GM12878 (cell line): Measurements from ENCODE around the gene PDCD1LG2. TPM values are rescaled to one million over a fixed set of nuclear protein-coding genes. Genes with fewer than 3 reads are reported as not detected.
A peak's percentile ranks its signal among the peaks of the same experiment; 100 is the strongest.

Experiments
- ATAC-seq: fragments of 200-7000 bp; cut with Tn5 transposase; 3 replicates; pipeline ENCODE4 v1.9.1; 2020; ENCODE audit warnings: mild to moderate bottlenecking, moderate library complexity
- BruUV-seq: library from RNA; stranded (reverse); fragments of 400-500 nt; replicated peaks from 2 replicates; lab custom pipeline; 2021; lab: Mats Ljungman, UMichigan
- CTCF ChIA-PET: fragments of 300-600 bp; sonication (Branson Sonifier 250); formaldehyde crosslinking; extraction: SDS; loops from one replicate; lab custom pipeline; 2021; ENCODE audit warnings: inconsistent platforms; lab: Yijun Ruan, JAX
- POLR2A ChIA-PET: fragments of 350-600 bp; formaldehyde crosslinking; extraction: SDS; loops from one replicate; lab custom pipeline; 2021; ENCODE audit warnings: inconsistent platforms; lab: Charles Lee
- RAD21 ChIA-PET: fragments of 300-600 bp; sonication (Branson Sonifier 250); formaldehyde crosslinking; loops from one replicate; lab custom pipeline; 2023; ENCODE audit warnings: antibody characterized with exemption; ENCODE audit not compliant: unreplicated experiment; lab: Charles Lee
- SMC1A ChIA-PET: fragments of 300-600 bp; sonication (Branson Sonifier 250); formaldehyde crosslinking; loops from one replicate; lab custom pipeline; 2023; ENCODE audit not compliant: unreplicated experiment, uncharacterized antibody; lab: Charles Lee
- DNase-seq: peaks from one replicate; pipeline ENCODE4 v3.0.0-alpha.2; 2011; ENCODE audit warnings: low read depth, low spot score
- FAIRE-seq: peaks from 3 replicates; lab custom pipeline; 2011; peaks lifted over from hg19 to GRCh38; lab: Jason Lieb, UNC
- H2AFZ ChIP-seq: 2 replicates; pipeline ENCODE4 v1.6.0; 2011; ENCODE audit warnings: low read depth, low read length, control low read depth; ENCODE audit not compliant: control insufficient read depth
- H3K27ac ChIP-seq: 2 replicates; pipeline ENCODE4 v1.5.1; 2011; ENCODE audit warnings: control low read depth; ENCODE audit not compliant: control insufficient read depth, insufficient read depth
- H3K27me3 ChIP-seq, 2 experiments: replicated peaks in 1 of 2; 2 replicates each; pipeline versions ENCODE4 v1.6.0 to v1.6.1; 2011; ENCODE audit warnings: low read length in 1 of 2; ENCODE audit not compliant: control insufficient read depth in 2 of 2, insufficient read depth in 2 of 2
- H3K36me3 ChIP-seq, 2 experiments: 2 replicates each; pipeline ENCODE4 v1.5.1; 2011; ENCODE audit warnings: low read length in 1 of 2; ENCODE audit not compliant: control insufficient read depth in 2 of 2, insufficient read depth in 2 of 2
- H3K4me1 ChIP-seq: 2 replicates; pipeline ENCODE4 v1.6.1; 2011; ENCODE audit warnings: mild to moderate bottlenecking, low read length, moderate library complexity, mixed read lengths; ENCODE audit not compliant: control insufficient read depth, insufficient read depth
- H3K4me2 ChIP-seq: 2 replicates; pipeline ENCODE4 v1.6.0; 2011; ENCODE audit warnings: control low read depth; ENCODE audit not compliant: control insufficient read depth, insufficient read depth
- H3K4me3 ChIP-seq: fragments of 200-600 bp; sonication (generic); 2 replicates; pipeline ENCODE4 v1.5.1; 2016
- H3K79me2 ChIP-seq: 2 replicates; pipeline ENCODE4 v1.6.0; 2011; ENCODE audit warnings: low read length; ENCODE audit not compliant: control insufficient read depth, insufficient read depth
- H3K9ac ChIP-seq: 2 replicates; pipeline ENCODE4 v1.8.0; 2011; ENCODE audit warnings: low read length, control low read depth, mixed read lengths; ENCODE audit not compliant: control insufficient read depth, insufficient read depth
- H3K9me3 ChIP-seq: replicated peaks from 3 replicates; pipeline ENCODE4 v1.5.1; 2011; ENCODE audit warnings: mild to moderate bottlenecking, low read length; ENCODE audit not compliant: control insufficient read depth, insufficient read depth
- H4K20me1 ChIP-seq: 2 replicates; pipeline ENCODE4 v1.6.0; 2011; ENCODE audit not compliant: control insufficient read depth, insufficient read depth
- CBX3 ChIP-seq: fragments of 200-600 bp; sonication (generic); IDR thresholded peaks from 2 replicates; pipeline ENCODE4 v1.6.1; 2016; ENCODE audit warnings: low read depth, borderline replicate concordance
- EP300 ChIP-seq, 2 experiments: fragments of 150-350 bp in 1 of 2; IDR thresholded peaks; 2 replicates each; pipeline ENCODE4 v1.6.1; 2011 to 2012; ENCODE audit warnings: low read depth in 2 of 2, low read length in 2 of 2, borderline replicate concordance in 1 of 2, improper control_type of control experiment in 1 of 2, inconsistent platforms in 1 of 2; ENCODE audit not compliant: control insufficient read depth in 1 of 2
- MEF2A ChIP-seq: IDR thresholded peaks from 2 replicates; pipeline ENCODE4 v1.6.1; 2011; ENCODE audit warnings: low read depth, mild to moderate bottlenecking, low read length, moderate library complexity; ENCODE audit not compliant: insufficient read depth
- PKNOX1 ChIP-seq: fragments of 450-650 bp; IDR thresholded peaks from 2 replicates; pipeline ENCODE4 v1.6.1; 2016; ENCODE audit warnings: mild to moderate bottlenecking
- RUNX3 ChIP-seq: IDR thresholded peaks from 2 replicates; pipeline ENCODE4 v1.6.1; 2012; ENCODE audit warnings: low read length, inconsistent platforms
- SKIL ChIP-seq: fragments of 450-650 bp; IDR thresholded peaks from 2 replicates; pipeline ENCODE4 v1.6.1; 2017; ENCODE audit warnings: mild to moderate bottlenecking, low read depth, inconsistent platforms; ENCODE audit not compliant: poor library complexity, severe bottlenecking
- STAT3 ChIP-seq: IDR thresholded peaks from 2 replicates; pipeline ENCODE4 v1.6.1; 2011; ENCODE audit warnings: low read depth, low read length, improper control_type of control experiment
- ZZZ3 ChIP-seq: IDR thresholded peaks from 2 replicates; pipeline ENCODE4 v1.6.1; 2011; ENCODE audit warnings: low read depth; ENCODE audit not compliant: control insufficient read depth, insufficient read length
- WGBS: methylation state at CpG from one replicate; pipeline ENCODE4 v1.1.6; 2016; ENCODE audit warnings: low lambda C conversion rate; ENCODE audit not compliant: insufficient replicate concordance, insufficient coverage; ENCODE audit errors: missing lambda C conversion rate; 5-methylcytosine and 5-hydroxymethylcytosine counted together
- in situ Hi-C: fragments of 300-500 bp; cut with MboI; formaldehyde crosslinking; loops from 9 replicates; pipeline ENCODE4 v1.14.3; 2018; ENCODE audit warnings: mixed read lengths
- intact Hi-C: fragments of 100-400 bp; cut with micrococcal nuclease; formaldehyde crosslinking; loops from one replicate; pipeline ENCODE4 v1.14.2; 2022; ENCODE audit not compliant: unreplicated experiment
- polyA plus RNA-seq, 11 experiments: library from polyadenylated mRNA; depleted of rRNA in 4 of 11; unstranded in 6 of 11; stranded (reverse) in 5 of 11; fragments of >200 nt; fragmentation: Nextera tagmentation in 4 of 11; fragmentation: Illumina TruSeq in 1 of 11; extraction: Ambion mirVana in 4 of 11; extraction: Trizol in 1 of 11; gene quantifications; 1 replicate in 1 of 11; 2 replicates in 10 of 11; pipeline versions ENCODE4 v1.2.1 to v1.2.3, GENCODE V29; 2011 to 2016; ENCODE audit warnings: inconsistent platforms in 2 of 11, missing spikeins in 2 of 11, low read depth in 1 of 11
- total RNA-seq, 4 experiments: library from RNA; depleted of rRNA in 3 of 4; stranded (reverse); fragments of >200 nt in 3 of 4; fragmentation: Illumina TruSeq in 1 of 4; extraction: Trizol in 1 of 4; gene quantifications; 2 replicates each; pipeline versions ENCODE4 v1.2.1 to v1.2.3, GENCODE V29; 2013 to 2021

PDCD1LG2 gene
- total and polyA plus RNA-seq, 10 of the 15 experiments (the other 5 are each of a cell fraction or from before 2014, with no cell fraction given), result 1.5 to 37.3 (median 3.0) TPM

- 56% methylated on average over 2 of the region's 2 CpGs for WGBS
- DNase-seq, result no peak
- in situ Hi-C loops (no loop called here), intact Hi-C loops (no loop called here)
- no peak for FAIRE-seq
- peak overlapping the region; percentile 75 for H3K4me2 ChIP-seq
- no peak for TF ChIP-seq EP300 (IDR thresholded peaks at IDR 0.05; ENCODE audit: borderline replicate concordance in 1 of 2, control insufficient read depth in 1 of 2, low read depth in 2 of 2, low read length in 2 of 2)
- 0 out of 2 replicates have a peak, but pooled peaks have one; percentile 8 for TF ChIP-seq RUNX3
- H3K9me3 ChIP-seq, result no peaks in the 10 kb centered on the region; the same call in 2 of the 3 replicates
- ChIA-PET CTCF (interaction anchor here (1.0 to 6.5 kb wide), 10 partner anchors 8 to 90 kb away, joined by 3 to 32 read pairs (median 8); partner anchors contain the start of gene CD274), RAD21 (interaction anchor here (0.9 to 11.9 kb wide), 16 partner anchors 9 to 91 kb away, joined by 3 to 146 read pairs (median 20); partner anchors contain the start of gene CD274), SMC1A (interaction anchor here (1.1 to 11.3 kb wide), 18 partner anchors 10 to 90 kb away, joined by 3 to 311 read pairs (median 18); partner anchors contain the start of genes CD274 and PLGRKT), POLR2A (interaction anchor here (0.6 to 6.8 kb wide), 10 partner anchors 11 to 118 kb away, joined by 3 to 68 read pairs (median 11); no protein-coding TSS in a partner anchor)
- no peaks in the 10 kb centered on the region for H3K27me3 ChIP-seq
- no peak for ATAC-seq
- H3K79me2 ChIP-seq, result peaks cover 38% of the 10 kb centered on the region
- no peak overlapping the region for H3K4me3 ChIP-seq
- peak overlapping the region; percentile 82 for H3K27ac ChIP-seq
- peak overlapping the region; percentile 54 for H3K9ac ChIP-seq
- H3K36me3 ChIP-seq, result no peaks in the 10 kb centered on the region
- no peaks in the 10 kb centered on the region for H4K20me1 ChIP-seq
- peaks cover 39% of the 10 kb centered on the region for H3K4me1 ChIP-seq
- no peak overlapping the region for H2AFZ ChIP-seq
- BruUV-seq, result no TSS peak
Observed at GRCh38 chr9:5509573-5509972, 758 bp upstream of the PDCD1LG2 start.

GRCh38 chr9:5510989-5511388, 658 bp downstream of the PDCD1LG2 start:
- CTCF ChIA-PET, result interaction anchor here (0.7 to 6.5 kb wide), 14 partner anchors 7 to 524 kb away, joined by 3 to 32 read pairs (median 4); partner anchors contain the start of gene CD274
- Histone ChIP-seq H3K9ac (peak overlapping the region; percentile 54), H3K4me3 (peak overlapping the region; percentile 49), H3K79me2 (peaks cover 43% of the 10 kb centered on the region), H3K27ac (peak overlapping the region; percentile 82), H3K4me1 (peaks cover 39% of the 10 kb centered on the region), H3K4me2 (peak overlapping the region; percentile 75), H3K9me3 (no peaks in the 10 kb centered on the region), H3K27me3 (no peaks in the 10 kb centered on the region), H2AFZ (peak overlapping the region; percentile 9), H3K36me3 (no peaks in the 10 kb centered on the region), H4K20me1 (no peaks in the 10 kb centered on the region)
- WGBS, result 14% methylated on average over 3 of the region's 3 CpGs
- RAD21 ChIA-PET, result interaction anchor here (0.8 to 11.9 kb wide), 30 partner anchors 7 to 121 kb away, joined by 3 to 146 read pairs (median 8); partner anchors contain the start of genes CD274 and PLGRKT
- SMC1A ChIA-PET, result interaction anchor here (0.7 to 11.3 kb wide), 31 partner anchors 8 to 118 kb away, joined by 3 to 311 read pairs (median 5); partner anchors contain the start of genes CD274, PLGRKT and RIC1
- DNase-seq (no peak), FAIRE-seq (no peak), ATAC-seq (no peak)
- POLR2A ChIA-PET, result interaction anchor here (0.6 to 6.8 kb wide), 31 partner anchors 8 to 120 kb away, joined by 3 to 68 read pairs (median 7); partner anchors contain the start of genes CD274, PLGRKT and RIC1
- in situ Hi-C loops, result no loop called here
- BruUV-seq, result no TSS peak
- TF ChIP-seq SKIL (no peak), STAT3 (no peak), ZZZ3 (no peak), CBX3 (no peak), RUNX3 (no peak), PKNOX1 (no peak), MEF2A (no peak)
- intact Hi-C loops, result loop anchor here (1.0 to 5.0 kb wide), 3 partner anchors 17 to 524 kb away; partner anchors contain the start of gene JAK2
